ENCODE data around the gene ENTPD8. TPM values are rescaled to one million over a fixed set of nuclear protein-coding genes. Genes with fewer than 3 reads are reported as not detected.

ENTPD8 gene
- total RNA-seq, 4 donors from 2014 or later: not detected

DNA sequence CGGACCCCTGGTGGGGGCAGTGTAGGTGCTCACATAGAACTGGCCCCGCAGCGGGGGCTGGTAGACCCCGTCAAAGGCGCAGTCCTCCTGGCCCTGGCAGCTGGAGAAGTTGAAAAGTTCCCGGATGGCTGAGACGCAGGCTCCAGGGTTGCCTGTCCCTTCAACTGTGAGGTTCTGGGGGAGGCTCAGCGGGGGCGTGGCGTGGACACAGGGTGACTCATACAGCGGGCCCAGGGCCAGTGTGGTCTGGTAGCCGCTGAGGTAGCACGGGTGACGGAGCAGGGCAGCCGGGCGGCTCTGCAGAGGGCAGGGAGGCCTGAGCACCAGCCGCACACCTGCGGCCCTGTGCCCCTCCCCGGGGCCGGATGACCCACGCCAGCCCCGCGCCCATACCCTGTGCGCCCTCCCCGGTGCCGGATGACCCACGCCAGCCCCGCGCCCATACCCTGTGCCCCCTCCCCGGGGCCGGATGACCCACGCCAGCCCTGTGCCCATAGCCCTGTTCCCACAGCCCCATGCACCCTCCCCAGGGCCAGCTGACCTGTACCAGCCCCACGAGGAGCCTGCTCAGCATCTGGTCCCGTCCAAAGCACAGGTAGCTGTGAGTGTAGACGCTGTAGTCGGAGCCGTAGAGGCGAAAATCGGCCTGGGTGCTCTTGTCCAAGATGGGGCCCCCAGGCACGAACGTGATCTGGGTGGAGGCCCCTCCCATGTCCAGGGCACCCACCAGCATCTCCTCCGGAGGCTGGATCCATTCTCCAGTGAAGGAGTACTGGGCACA, 5.0 kb downstream of the ENTPD8 start:
- peaks cover 0 to 8% (median 0%) of the 10 kb centered on the region in 3 donors for H3K36me3 ChIP-seq
- no peak overlapping the region for H3K27ac ChIP-seq
- TF ChIP-seq, protein P1, sequence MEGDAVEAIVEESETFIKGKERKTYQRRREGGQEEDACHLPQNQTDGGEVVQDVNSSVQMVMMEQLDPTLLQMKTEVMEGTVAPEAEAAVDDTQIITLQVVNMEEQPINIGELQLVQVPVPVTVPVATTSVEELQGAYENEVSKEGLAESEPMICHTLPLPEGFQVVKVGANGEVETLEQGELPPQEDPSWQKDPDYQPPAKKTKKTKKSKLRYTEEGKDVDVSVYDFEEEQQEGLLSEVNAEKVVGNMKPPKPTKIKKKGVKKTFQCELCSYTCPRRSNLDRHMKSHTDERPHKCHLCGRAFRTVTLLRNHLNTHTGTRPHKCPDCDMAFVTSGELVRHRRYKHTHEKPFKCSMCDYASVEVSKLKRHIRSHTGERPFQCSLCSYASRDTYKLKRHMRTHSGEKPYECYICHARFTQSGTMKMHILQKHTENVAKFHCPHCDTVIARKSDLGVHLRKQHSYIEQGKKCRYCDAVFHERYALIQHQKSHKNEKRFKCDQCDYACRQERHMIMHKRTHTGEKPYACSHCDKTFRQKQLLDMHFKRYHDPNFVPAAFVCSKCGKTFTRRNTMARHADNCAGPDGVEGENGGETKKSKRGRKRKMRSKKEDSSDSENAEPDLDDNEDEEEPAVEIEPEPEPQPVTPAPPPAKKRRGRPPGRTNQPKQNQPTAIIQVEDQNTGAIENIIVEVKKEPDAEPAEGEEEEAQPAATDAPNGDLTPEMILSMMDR (IDR thresholded peaks at IDR 0.05): no peak
- H3K27me3 ChIP-seq: peaks cover 0 to 24% of the 10 kb centered on the region in 2 donors
- no peaks in the 10 kb centered on the region for H3K9me3 ChIP-seq
- no peak overlapping the region for H3K4me3 ChIP-seq
- DNase-seq (ENCODE audit: low spot score in 2 of 2): no peak
- peaks cover 0 to 14% (median 3%) of the 10 kb centered on the region in 4 donors for H3K4me1 ChIP-seq
- WGBS, 2 donors: 80 to 84% methylated on average over 17 to 39 of the region's 42 CpGs

DNA sequence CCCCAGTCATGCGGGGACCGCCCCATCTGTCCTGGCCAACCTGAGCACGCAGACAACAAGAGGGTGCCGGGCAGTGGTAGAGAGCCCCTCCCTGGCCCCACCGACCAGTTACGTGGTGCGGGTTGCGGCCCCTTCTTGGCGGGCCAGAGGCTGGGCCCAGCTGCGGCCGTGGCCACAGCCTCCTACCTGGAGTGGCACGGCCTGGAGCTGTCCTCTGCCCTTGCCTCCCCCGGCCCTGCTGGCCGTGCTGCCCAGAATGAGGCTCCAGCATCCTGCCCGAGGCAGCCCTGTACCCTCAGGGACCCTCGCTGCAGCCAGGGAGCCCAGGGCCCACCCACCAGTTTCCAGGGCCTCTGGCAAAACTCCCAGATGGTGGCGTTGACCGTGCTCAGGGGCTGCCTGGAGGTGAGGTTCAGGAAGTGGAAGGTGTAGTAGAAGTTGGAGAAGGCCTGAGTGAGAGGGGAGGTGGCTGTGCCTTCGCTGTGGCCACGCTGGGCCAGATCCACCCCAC, 5.7 kb downstream of the ENTPD8 start:
- Histone ChIP-seq H3K4me3 (no peak overlapping the region), H3K36me3 (peaks cover 0 to 8% (median 0%) of the 10 kb centered on the region in 3 donors), H3K27me3 (peaks cover 0 to 23% of the 10 kb centered on the region in 2 donors), H3K9me3 (no peaks in the 10 kb centered on the region), H3K4me1 (peaks cover 0 to 13% (median 3%) of the 10 kb centered on the region in 4 donors), H3K27ac (no peak overlapping the region)
- 75 to 80% methylated on average over 12 to 17 of the region's 20 CpGs for WGBS, 2 donors
- TF ChIP-seq EP300 (IDR thresholded peaks at IDR 0.05) (no peak), POLR2A (IDR thresholded peaks at IDR 0.05) (no peak)
- TF ChIP-seq, protein P1 (IDR thresholded peaks at IDR 0.05): no peak
- DNase-seq (ENCODE audit: low spot score in 2 of 2): no peak

DNA sequence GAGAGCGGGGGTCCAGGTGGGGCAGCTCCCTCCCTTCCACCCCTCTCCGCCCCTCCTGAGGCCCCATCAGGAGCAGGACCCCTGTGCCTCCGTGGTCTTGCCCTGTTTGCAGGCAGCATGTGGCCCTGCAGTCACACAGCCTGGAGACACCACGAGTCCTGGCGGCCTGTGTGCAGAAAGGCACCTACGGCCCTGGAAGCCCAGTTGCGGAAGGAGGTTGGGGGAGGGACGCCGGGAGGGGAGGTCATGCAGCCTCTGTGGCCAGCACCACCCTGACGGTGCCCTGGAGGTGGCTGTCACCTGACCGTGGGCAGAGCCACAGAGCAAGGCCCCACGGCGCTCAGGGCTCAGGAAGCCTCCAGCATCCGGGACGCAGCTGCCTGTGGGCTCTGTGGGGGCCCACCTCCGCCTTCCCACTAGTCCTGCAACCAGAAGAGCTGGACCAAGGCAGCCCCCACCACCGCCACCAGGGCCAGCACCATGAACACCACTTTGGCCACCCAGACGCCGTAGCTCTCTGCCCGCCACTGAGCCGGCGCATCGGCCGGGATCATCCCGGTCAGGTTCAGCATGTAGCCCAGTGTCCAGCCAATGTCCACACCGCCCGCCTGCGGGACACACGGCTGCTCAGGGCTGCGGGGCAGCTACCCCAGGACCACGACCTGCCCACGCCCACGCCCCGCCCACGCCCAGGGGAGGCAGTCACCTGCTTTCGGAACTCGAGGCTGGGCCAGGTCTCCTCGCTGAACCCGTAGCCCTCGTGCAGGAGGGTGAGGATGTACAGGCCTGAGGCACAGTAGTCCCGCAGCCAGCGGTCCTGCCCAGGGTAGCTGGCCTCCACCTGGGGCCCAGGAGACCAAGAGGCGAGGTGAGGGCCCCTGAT, 6.4 kb downstream of the ENTPD8 start:
- Histone ChIP-seq H3K4me3 (no peak overlapping the region), H3K36me3 (peaks cover 0 to 8% (median 0%) of the 10 kb centered on the region in 3 donors), H3K4me1 (peaks cover 0 to 13% (median 3%) of the 10 kb centered on the region in 4 donors), H3K27me3 (peaks cover 0 to 23% of the 10 kb centered on the region in 2 donors), H3K27ac (no peak overlapping the region), H3K9me3 (no peaks in the 10 kb centered on the region)
- no peak for DNase-seq (ENCODE audit: low spot score in 2 of 2)
- 81 to 85% methylated on average over 18 to 31 of the region's 43 CpGs for WGBS, 2 donors
- TF ChIP-seq EP300 (IDR thresholded peaks at IDR 0.05): no peak

DNA sequence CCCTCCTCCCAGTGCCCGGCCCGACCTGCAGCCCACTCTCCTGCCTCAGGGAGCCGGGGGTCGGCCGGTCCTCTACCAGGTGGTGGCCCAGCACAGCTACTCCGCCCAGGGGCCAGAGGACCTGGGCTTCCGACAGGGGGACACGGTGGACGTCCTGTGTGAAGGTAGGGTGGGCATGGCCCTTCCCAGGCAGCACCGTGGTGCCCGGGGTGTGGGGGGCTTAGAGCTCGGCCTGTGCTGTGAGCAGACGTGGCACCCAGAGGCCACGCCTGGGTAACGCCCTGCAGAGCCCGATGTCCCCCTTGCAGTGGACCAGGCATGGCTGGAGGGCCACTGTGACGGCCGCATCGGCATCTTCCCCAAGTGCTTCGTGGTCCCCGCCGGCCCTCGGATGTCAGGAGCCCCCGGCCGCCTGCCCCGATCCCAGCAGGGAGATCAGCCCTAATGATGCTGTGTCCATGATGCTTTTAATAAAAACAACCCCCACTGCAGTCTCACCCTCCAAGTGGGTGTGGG, 7.2 kb downstream of the ENTPD8 start:
- 74 to 84% methylated on average over 11 to 16 of the region's 26 CpGs for WGBS, 2 donors
- Histone ChIP-seq H3K27ac (no peak overlapping the region), H3K4me1 (peaks cover 0 to 13% (median 3%) of the 10 kb centered on the region in 4 donors), H3K27me3 (peaks cover 0 to 17% of the 10 kb centered on the region in 2 donors), H3K9me3 (no peaks in the 10 kb centered on the region), H3K4me3 (no peak overlapping the region), H3K36me3 (peaks cover 0 to 8% (median 0%) of the 10 kb centered on the region in 3 donors)
- no peak for TF ChIP-seq POLR2A (IDR thresholded peaks at IDR 0.05)
- no peak for TF ChIP-seq EP300 (IDR thresholded peaks at IDR 0.05)
- TF ChIP-seq, protein P1 (IDR thresholded peaks at IDR 0.05): no peak
- no peak for DNase-seq (ENCODE audit: low spot score in 2 of 2)

DNA sequence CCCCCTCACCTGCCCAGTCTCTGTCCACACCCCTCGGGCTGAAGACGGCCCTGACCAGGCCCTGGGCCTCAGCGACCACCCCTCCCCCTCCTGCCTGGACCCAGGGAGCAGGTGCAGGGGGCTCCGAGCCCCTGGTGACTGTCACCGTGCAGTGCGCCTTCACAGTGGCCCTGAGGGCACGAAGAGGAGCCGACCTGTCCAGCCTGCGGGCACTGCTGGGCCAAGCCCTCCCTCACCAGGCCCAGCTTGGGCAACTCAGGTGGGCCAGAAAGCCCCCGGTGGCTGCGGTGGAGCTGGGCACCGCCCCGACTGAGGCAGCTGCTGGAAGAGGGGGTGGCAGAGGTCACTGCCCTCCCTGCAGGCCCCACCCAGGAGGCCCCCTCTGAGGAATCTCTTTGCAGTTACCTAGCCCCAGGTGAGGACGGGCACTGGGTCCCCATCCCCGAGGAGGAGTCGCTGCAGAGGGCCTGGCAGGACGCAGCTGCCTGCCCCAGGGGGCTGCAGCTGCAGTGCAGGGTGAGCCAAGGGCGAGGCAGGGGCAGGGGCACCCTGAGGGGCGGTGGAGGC, 7.7 kb downstream of the ENTPD8 start:
- 72 to 81% methylated on average over 8 to 16 of the region's 19 CpGs for WGBS, 2 donors
- Histone ChIP-seq H3K27me3 (peaks cover 0 to 12% of the 10 kb centered on the region in 2 donors), H3K4me3 (no peak overlapping the region), H3K9me3 (no peaks in the 10 kb centered on the region), H3K27ac (no peak overlapping the region), H3K4me1 (peaks cover 0 to 13% (median 3%) of the 10 kb centered on the region in 4 donors), H3K36me3 (peaks cover 0 to 8% (median 0%) of the 10 kb centered on the region in 3 donors)
- TF ChIP-seq POLR2A (IDR thresholded peaks at IDR 0.05) (no peak), EP300 (IDR thresholded peaks at IDR 0.05) (no peak)
- TF ChIP-seq, protein P1 (IDR thresholded peaks at IDR 0.05): no peak
- DNase-seq (ENCODE audit: low spot score in 2 of 2): no peak
